Measurements from ENCODE around the gene SCN10A. TPM values are rescaled to one million over a fixed set of nuclear protein-coding genes. Genes with fewer than 3 reads are reported as not detected.

Gene SCN10A
- total RNA-seq, 4 donors from 2014 or later, result 0.15 TPM; not detected in 3

DNA sequence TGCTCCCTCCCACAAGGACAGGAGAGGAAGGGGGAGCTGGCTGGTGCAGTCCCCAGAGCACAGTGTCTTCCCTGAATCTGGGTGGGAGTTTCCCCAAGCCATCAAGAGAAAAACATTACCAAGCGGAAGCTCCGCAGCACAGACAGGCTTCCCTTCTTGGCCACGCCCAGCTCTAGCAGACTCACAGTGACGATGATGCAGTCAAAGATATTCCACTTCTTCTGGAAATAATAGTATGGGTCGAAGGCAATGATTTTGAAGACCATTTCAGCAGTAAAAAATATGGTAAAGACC lies 76.7 kb downstream of the SCN10A start:
- ATAC-seq, result no peak
- TF ChIP-seq POLR2AphosphoS5 (IDR thresholded peaks at IDR 0.05) (no peak), POLR2A (IDR thresholded peaks at IDR 0.05) (no peak), EP300 (IDR thresholded peaks at IDR 0.05) (no peak)
- TF ChIP-seq, protein P1, sequence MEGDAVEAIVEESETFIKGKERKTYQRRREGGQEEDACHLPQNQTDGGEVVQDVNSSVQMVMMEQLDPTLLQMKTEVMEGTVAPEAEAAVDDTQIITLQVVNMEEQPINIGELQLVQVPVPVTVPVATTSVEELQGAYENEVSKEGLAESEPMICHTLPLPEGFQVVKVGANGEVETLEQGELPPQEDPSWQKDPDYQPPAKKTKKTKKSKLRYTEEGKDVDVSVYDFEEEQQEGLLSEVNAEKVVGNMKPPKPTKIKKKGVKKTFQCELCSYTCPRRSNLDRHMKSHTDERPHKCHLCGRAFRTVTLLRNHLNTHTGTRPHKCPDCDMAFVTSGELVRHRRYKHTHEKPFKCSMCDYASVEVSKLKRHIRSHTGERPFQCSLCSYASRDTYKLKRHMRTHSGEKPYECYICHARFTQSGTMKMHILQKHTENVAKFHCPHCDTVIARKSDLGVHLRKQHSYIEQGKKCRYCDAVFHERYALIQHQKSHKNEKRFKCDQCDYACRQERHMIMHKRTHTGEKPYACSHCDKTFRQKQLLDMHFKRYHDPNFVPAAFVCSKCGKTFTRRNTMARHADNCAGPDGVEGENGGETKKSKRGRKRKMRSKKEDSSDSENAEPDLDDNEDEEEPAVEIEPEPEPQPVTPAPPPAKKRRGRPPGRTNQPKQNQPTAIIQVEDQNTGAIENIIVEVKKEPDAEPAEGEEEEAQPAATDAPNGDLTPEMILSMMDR (IDR thresholded peaks at IDR 0.05), result no peak
- H3K27ac ChIP-seq, result no peak overlapping the region
- H3K4me1 ChIP-seq, result no peaks in the 10 kb centered on the region
- no peaks in the 10 kb centered on the region for H3K36me3 ChIP-seq
- H3K9me3 ChIP-seq, result no peaks in the 10 kb centered on the region
- H3K27me3 ChIP-seq, result peaks cover 10% of the 10 kb centered on the region
- 57 to 66% methylated on average over 1 to 3 of the region's 5 CpGs for WGBS, 2 donors (ENCODE audit: low coverage in 1 of 2)
- no peak overlapping the region for H3K4me3 ChIP-seq

DNA sequence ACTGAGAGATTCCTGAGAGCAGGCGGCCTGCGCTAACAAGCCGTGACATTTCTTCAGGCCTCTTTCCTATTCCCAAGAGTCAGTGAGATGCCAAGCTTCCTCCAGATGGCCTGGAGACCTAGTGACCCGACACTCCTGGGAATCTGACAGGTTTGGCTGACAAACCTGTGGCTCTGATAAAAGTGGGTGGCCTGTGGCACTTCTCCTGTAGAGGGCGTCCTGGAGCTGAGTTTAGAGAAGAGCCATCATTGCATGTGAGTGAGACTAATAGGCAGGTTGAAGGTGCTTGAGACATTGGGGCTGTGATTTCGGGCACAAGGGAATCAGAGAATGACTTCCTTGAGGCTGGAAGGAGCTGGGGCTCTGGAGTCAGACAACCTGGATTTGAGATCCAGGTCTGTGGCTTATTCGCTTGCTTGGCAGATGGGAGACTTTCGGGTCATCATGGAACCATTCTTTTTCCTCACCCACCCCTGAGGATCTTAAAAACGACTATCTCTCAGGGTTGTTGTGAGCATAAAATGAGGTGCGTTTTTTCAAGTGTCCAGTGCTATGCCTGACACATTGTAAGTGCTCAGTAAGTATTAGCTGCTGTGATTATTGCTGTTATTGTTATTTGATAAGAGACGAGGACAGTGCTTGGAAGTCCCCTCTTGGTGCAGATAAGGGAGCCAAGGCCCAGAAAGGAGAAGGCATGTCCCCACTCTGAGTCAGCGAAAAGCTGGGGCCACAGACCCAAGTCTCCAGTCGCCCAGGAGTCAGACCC lies 77.2 kb downstream of the SCN10A start:
- Histone ChIP-seq H3K27ac (no peak overlapping the region), H3K27me3 (peaks cover 10% of the 10 kb centered on the region), H3K36me3 (no peaks in the 10 kb centered on the region), H3K4me3 (no peak overlapping the region), H3K4me1 (no peaks in the 10 kb centered on the region), H3K9me3 (no peaks in the 10 kb centered on the region)
- ATAC-seq, result no peak
- 24 to 70% methylated on average over 2 to 4 of the region's 13 CpGs for WGBS, 2 donors (ENCODE audit: low coverage in 1 of 2)
- TF ChIP-seq POLR2A (IDR thresholded peaks at IDR 0.05), result no peak
- TF ChIP-seq, protein P1 (IDR thresholded peaks at IDR 0.05), result peak in 1 of 4 experiments; percentile 28

DNA sequence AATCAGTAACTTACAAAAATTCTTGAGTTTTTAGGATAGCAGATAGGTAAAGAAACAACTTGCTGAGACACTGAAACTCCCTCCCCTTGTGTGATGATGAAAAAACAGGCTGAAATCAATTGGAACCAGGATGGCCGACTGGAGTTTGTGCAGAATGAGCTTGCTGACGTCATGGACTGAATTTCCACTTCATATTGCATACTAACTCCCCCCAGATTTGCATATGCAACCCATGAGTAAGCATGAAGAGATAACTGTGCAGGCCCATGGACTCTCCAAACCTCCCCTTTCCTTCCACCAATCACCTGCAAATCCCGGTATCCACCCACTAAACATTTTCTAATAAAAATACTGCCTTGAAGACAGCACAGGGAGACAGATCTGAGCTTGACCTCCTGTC lies 84.5 kb downstream of the SCN10A start:
- peaks cover 2% of the 10 kb centered on the region for H3K27me3 ChIP-seq

DNA sequence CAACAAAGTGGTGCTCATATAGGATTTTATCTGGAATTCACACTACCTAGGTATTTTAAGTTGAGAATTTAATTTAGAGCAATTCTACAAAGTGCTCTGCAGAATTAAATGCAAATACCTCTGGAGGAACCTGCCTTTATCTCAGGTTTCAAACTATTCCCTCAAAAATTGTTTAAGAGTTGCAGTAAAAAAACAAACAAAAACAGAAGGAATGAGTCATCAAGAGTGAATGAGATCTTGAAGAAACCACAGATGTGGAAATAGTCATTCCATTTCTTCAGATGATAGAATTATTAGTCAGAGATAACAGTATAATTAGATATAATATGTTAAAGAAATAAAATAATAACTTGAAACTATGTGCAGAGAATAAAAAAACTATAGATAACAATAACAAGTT lies 85.7 kb downstream of the SCN10A start:
- peaks cover 8% of the 10 kb centered on the region for H3K27me3 ChIP-seq
- H3K27ac ChIP-seq, result no peak overlapping the region
- no peak overlapping the region for H3K4me3 ChIP-seq
- no peaks in the 10 kb centered on the region for H3K36me3 ChIP-seq
- no peak for ATAC-seq
- no peaks in the 10 kb centered on the region for H3K9me3 ChIP-seq
- no peaks in the 10 kb centered on the region for H3K4me1 ChIP-seq
- TF ChIP-seq, protein P1 (IDR thresholded peaks at IDR 0.05), result no peak
- no peak for TF ChIP-seq POLR2A (IDR thresholded peaks at IDR 0.05)
- TF ChIP-seq EP300 (IDR thresholded peaks at IDR 0.05), result no peak
- TF ChIP-seq POLR2AphosphoS5 (IDR thresholded peaks at IDR 0.05), result no peak

More for the DNA sequence above, 84.5 kb downstream of the SCN10A start:
- no peaks in the 10 kb centered on the region for H3K36me3 ChIP-seq
- no peak overlapping the region for H3K4me3 ChIP-seq
- no peak for TF ChIP-seq POLR2AphosphoS5 (IDR thresholded peaks at IDR 0.05)
- TF ChIP-seq EP300 (IDR thresholded peaks at IDR 0.05), result no peak
- ATAC-seq, result no peak
- no peaks in the 10 kb centered on the region for H3K9me3 ChIP-seq
- no peaks in the 10 kb centered on the region for H3K4me1 ChIP-seq
- 72 to 85% methylated on average over 3 of the region's 3 CpGs for WGBS, 2 donors (ENCODE audit: low coverage in 1 of 2)
- H3K27ac ChIP-seq, result no peak overlapping the region

DNA sequence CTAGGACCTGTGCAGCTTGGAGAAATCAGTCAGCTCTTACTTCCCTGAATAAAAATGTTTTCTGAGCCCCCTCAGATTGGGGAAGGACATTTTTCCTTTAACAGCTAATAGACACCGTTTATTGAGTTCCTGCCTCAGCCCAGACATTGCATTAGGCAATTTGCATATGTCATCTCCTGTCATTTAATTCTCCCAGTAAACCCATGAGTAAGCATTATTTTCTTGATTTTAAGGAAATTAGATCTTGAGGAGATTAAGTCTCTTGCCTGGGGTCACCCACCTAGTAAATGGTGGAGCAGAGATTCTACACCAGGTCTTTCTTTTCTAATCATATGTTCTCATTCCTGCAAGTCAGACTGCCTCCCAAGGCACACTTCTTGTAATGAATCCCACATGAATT lies 88.0 kb downstream of the SCN10A start:
- no peaks in the 10 kb centered on the region for H3K9me3 ChIP-seq

More for the DNA sequence above, 88.0 kb downstream of the SCN10A start:
- H3K4me3 ChIP-seq, result no peak overlapping the region
- TF ChIP-seq EP300 (IDR thresholded peaks at IDR 0.05) (no peak), POLR2AphosphoS5 (IDR thresholded peaks at IDR 0.05) (no peak), POLR2A (IDR thresholded peaks at IDR 0.05) (no peak)
- TF ChIP-seq, protein P1 (IDR thresholded peaks at IDR 0.05), result no peak
- ATAC-seq, result no peak
- H3K27ac ChIP-seq, result no peak overlapping the region
- H3K27me3 ChIP-seq, result peaks cover 26% of the 10 kb centered on the region
- no peaks in the 10 kb centered on the region for H3K36me3 ChIP-seq
- H3K4me1 ChIP-seq, result no peaks in the 10 kb centered on the region
- 43 to 47% methylated on average over 1 of the region's 1 CpG for WGBS, 2 donors (ENCODE audit: low coverage in 1 of 2)

Measured in gastroesophageal sphincter (tissue), 4 donors.